DND-41 (cell line): ENCODE data around the gene OPRL1.

Source experiments
- EZH2 ChIP-seq: IDR thresholded peaks from 3 replicates; pipeline ENCODE4 v1.6.1; 2012; ENCODE audit warnings: borderline replicate concordance, low read depth, mild to moderate bottlenecking, moderate library complexity, low read length, inconsistent platforms; ENCODE audit not compliant: severe bottlenecking
- TF ChIP-seq, protein P1 (sequence below): IDR thresholded peaks from 2 replicates; pipeline ENCODE4 v1.5.1; 2012; ENCODE audit warnings: borderline replicate concordance, low read length, moderate library complexity, mild to moderate bottlenecking; ENCODE audit not compliant: poor library complexity, severe bottlenecking; ENCODE audit errors: extremely low read depth

DNA sequence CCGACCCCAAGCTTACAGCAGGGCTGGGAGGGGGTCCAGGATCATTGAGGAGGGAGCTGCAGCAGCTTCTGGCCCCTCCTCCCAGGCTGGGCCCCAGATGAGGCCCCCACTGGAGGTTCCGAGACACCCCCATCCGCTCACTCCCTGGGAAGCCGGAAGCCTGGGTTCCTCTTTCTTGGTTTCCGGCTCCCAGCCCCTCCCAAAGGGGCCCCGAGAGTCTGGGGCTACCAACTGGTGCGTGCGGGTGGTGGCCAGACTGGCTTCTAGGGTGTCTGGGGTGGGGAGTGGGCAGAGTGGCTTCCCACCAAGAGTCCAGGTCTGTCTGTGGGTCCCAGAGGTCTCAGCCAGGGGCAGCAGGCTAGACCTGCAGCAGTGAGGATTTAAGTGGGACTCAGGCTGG lies 2.8 kb upstream of the OPRL1 start:
- TF ChIP-seq, protein P1, sequence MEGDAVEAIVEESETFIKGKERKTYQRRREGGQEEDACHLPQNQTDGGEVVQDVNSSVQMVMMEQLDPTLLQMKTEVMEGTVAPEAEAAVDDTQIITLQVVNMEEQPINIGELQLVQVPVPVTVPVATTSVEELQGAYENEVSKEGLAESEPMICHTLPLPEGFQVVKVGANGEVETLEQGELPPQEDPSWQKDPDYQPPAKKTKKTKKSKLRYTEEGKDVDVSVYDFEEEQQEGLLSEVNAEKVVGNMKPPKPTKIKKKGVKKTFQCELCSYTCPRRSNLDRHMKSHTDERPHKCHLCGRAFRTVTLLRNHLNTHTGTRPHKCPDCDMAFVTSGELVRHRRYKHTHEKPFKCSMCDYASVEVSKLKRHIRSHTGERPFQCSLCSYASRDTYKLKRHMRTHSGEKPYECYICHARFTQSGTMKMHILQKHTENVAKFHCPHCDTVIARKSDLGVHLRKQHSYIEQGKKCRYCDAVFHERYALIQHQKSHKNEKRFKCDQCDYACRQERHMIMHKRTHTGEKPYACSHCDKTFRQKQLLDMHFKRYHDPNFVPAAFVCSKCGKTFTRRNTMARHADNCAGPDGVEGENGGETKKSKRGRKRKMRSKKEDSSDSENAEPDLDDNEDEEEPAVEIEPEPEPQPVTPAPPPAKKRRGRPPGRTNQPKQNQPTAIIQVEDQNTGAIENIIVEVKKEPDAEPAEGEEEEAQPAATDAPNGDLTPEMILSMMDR: no peak
- TF ChIP-seq EZH2: no peak
